H9 (cell line): Measurements from ENCODE around the gene IL2. TPM values are rescaled to one million over a fixed set of nuclear protein-coding genes. Genes with fewer than 3 reads are reported as not detected.

Source experiments
- DNase-seq: peaks from one replicate; pipeline ENCODE4 v3.0.0-alpha.2; 2017
- H2AFZ ChIP-seq: one replicate; pipeline ENCODE4 v1.6.1; 2013; ENCODE audit warnings: mild to moderate bottlenecking, low read length, control low read depth, moderate library complexity
- H2AK5ac ChIP-seq: 2 replicates; pipeline ENCODE4 v1.6.1; 2013; ENCODE audit warnings: low read length, control low read depth, mixed read lengths; ENCODE audit not compliant: insufficient read length
- H2BK120ac ChIP-seq: one replicate; pipeline ENCODE4 v1.6.1; 2013; ENCODE audit warnings: low read depth, mild to moderate bottlenecking, low read length, control low read depth, inconsistent platforms; ENCODE audit not compliant: poor library complexity, severe bottlenecking
- H2BK12ac ChIP-seq: 2 replicates; pipeline ENCODE4 v1.6.1; 2013; ENCODE audit warnings: low read length, control low read depth, mixed read lengths, low read depth; ENCODE audit not compliant: insufficient read length
- H2BK15ac ChIP-seq: 2 replicates; pipeline ENCODE4 v1.6.1; 2013; ENCODE audit warnings: low read depth, low read length, control low read depth
- H2BK20ac ChIP-seq: one replicate; pipeline ENCODE4 v1.6.1; 2013; ENCODE audit warnings: low read depth, mild to moderate bottlenecking, low read length, control low read depth, inconsistent platforms; ENCODE audit not compliant: poor library complexity, severe bottlenecking
- H2BK5ac ChIP-seq: 2 replicates; pipeline ENCODE4 v1.6.1; 2013; ENCODE audit warnings: low read length, control low read depth, mixed read lengths; ENCODE audit not compliant: insufficient read length
- H3K14ac ChIP-seq: 2 replicates; pipeline ENCODE4 v1.6.1; 2013; ENCODE audit warnings: low read length, control low read depth; ENCODE audit not compliant: insufficient read depth
- H3K18ac ChIP-seq: 2 replicates; pipeline ENCODE4 v1.6.1; 2013; ENCODE audit warnings: low read depth, mild to moderate bottlenecking, mixed read lengths, low read length, control low read depth; ENCODE audit not compliant: insufficient read length
- H3K23ac ChIP-seq: 2 replicates; pipeline ENCODE4 v1.6.1; 2013; ENCODE audit warnings: low read length, control low read depth, mixed read lengths, low read depth; ENCODE audit not compliant: insufficient read length
- H3K23me2 ChIP-seq: 2 replicates; pipeline ENCODE4 v1.6.1; 2013; ENCODE audit warnings: low read depth, mild to moderate bottlenecking, mixed read lengths, low read length, control low read depth; ENCODE audit not compliant: insufficient read length, poor library complexity, severe bottlenecking
- H3K27ac ChIP-seq: 2 replicates; pipeline ENCODE4 v1.5.1; 2013; ENCODE audit warnings: low read length, control low read depth, mixed read lengths, low read depth; ENCODE audit not compliant: insufficient read length
- H3K27me3 ChIP-seq: 2 replicates; pipeline ENCODE4 v1.6.1; 2013; ENCODE audit warnings: low read length, control low read depth, inconsistent platforms; ENCODE audit not compliant: insufficient read depth
- H3K4ac ChIP-seq: 2 replicates; pipeline ENCODE4 v1.6.1; 2013; ENCODE audit warnings: low read depth, mild to moderate bottlenecking, control low read depth, inconsistent platforms, low read length, moderate library complexity
- H3K4me1 ChIP-seq: 2 replicates; pipeline ENCODE4 v1.6.1; 2013; ENCODE audit warnings: low read length, control low read depth, inconsistent platforms; ENCODE audit not compliant: insufficient read depth
- H3K4me2 ChIP-seq: 2 replicates; pipeline ENCODE4 v1.6.1; 2013; ENCODE audit warnings: low read length, control low read depth, mixed read lengths; ENCODE audit not compliant: insufficient read length, insufficient read depth
- H3K56ac ChIP-seq: 2 replicates; pipeline ENCODE4 v1.6.1; 2013; ENCODE audit warnings: low read depth, mild to moderate bottlenecking, mixed read lengths, low read length, control low read depth; ENCODE audit not compliant: insufficient read length
- H3K79me1 ChIP-seq: 2 replicates; pipeline ENCODE4 v1.6.1; 2013; ENCODE audit warnings: low read depth, mild to moderate bottlenecking, moderate library complexity, low read length, control low read depth, inconsistent platforms; ENCODE audit not compliant: insufficient read depth, poor library complexity, severe bottlenecking
- H3K79me2 ChIP-seq: 2 replicates; pipeline ENCODE4 v1.6.1; 2013; ENCODE audit warnings: low read length, control low read depth, inconsistent platforms; ENCODE audit not compliant: insufficient read depth
- H3K9ac ChIP-seq: 2 replicates; pipeline ENCODE4 v1.6.1; 2013; ENCODE audit warnings: low read length, control low read depth, mixed read lengths; ENCODE audit not compliant: insufficient read length; ENCODE audit errors: extremely low read depth
- H3K9me3 ChIP-seq: one replicate; pipeline ENCODE4 v1.6.1; 2013; ENCODE audit warnings: low read depth, low read length, inconsistent platforms; ENCODE audit not compliant: control insufficient read depth
- H3T11ph ChIP-seq: one replicate; pipeline ENCODE4 v1.6.1; 2013; ENCODE audit warnings: mild to moderate bottlenecking, low read length, control low read depth, inconsistent platforms
- H4K20me1 ChIP-seq: one replicate; pipeline ENCODE4 v1.6.1; 2013; ENCODE audit not compliant: control insufficient read depth, insufficient read length, insufficient read depth
- H4K5ac ChIP-seq: 2 replicates; pipeline ENCODE4 v1.6.1; 2013; ENCODE audit warnings: low read depth, mild to moderate bottlenecking, mixed read lengths, low read length, control low read depth; ENCODE audit not compliant: insufficient read length
- H4K8ac ChIP-seq: replicated peaks from 2 replicates; pipeline ENCODE4 v1.6.1; 2013; ENCODE audit warnings: low read length, control low read depth, mixed read lengths, low read depth; ENCODE audit not compliant: insufficient read length
- H4K91ac ChIP-seq: 2 replicates; pipeline ENCODE4 v1.6.1; 2013; ENCODE audit warnings: low read depth, mild to moderate bottlenecking, moderate library complexity, mixed read lengths, low read length, control low read depth; ENCODE audit not compliant: insufficient read length
- H3K27ac Mint-ChIP-seq, 3 experiments: 2 replicates in 2 of 3; 3 replicates in 1 of 3; pipeline ENCODE4 v1.8.0; 2020 to 2021; ENCODE audit warnings: mixed read lengths in 3 of 3, mild to moderate bottlenecking in 1 of 3, moderate library complexity in 1 of 3
- H3K27me3 Mint-ChIP-seq: 2 replicates; pipeline ENCODE4 v1.8.0; 2021; ENCODE audit warnings: low read depth, mild to moderate bottlenecking, moderate library complexity, mixed read lengths
- H3K36me3 Mint-ChIP-seq, 3 experiments: 2 replicates in 2 of 3; 3 replicates in 1 of 3; pipeline ENCODE4 v1.8.0; 2020 to 2021; ENCODE audit warnings: low read depth in 3 of 3, mixed read lengths in 3 of 3; ENCODE audit not compliant: insufficient read depth in 1 of 3
- H3K4me1 Mint-ChIP-seq, 2 experiments: 2 replicates each; pipeline ENCODE4 v1.8.0; 2020; ENCODE audit warnings: mixed read lengths in 2 of 2
- H3K4me3 Mint-ChIP-seq, 2 experiments: 2 replicates in 1 of 2; 3 replicates in 1 of 2; pipeline ENCODE4 v1.8.0; 2020 to 2021; ENCODE audit warnings: mild to moderate bottlenecking in 2 of 2, mixed read lengths in 2 of 2, moderate library complexity in 1 of 2
- H3K9me3 Mint-ChIP-seq, 2 experiments: 2 replicates in 1 of 2; 3 replicates in 1 of 2; pipeline ENCODE4 v1.8.0; 2020; ENCODE audit warnings: mild to moderate bottlenecking in 2 of 2, mixed read lengths in 2 of 2, moderate library complexity in 1 of 2
- CTCF ChIP-seq: fragments of 200-600 bp; sonication (generic); conservative IDR thresholded peaks from 3 replicates; pipeline ENCODE4 v1.8.0; 2021; ENCODE audit warnings: antibody characterized with exemption, mild to moderate bottlenecking
- total RNA-seq: library from RNA; stranded (reverse); gene quantifications from 2 replicates; pipeline ENCODE4 v1.2.1, GENCODE V29; 2021

Gene IL2
- total RNA-seq, 1 experiment from 2014 or later, result not detected

- H3K36me3 Mint-ChIP-seq, result peaks cover 5 to 21% (median 9%) of the 10 kb centered on the region in 3 experiments; a peak in 6 of 7 replicates
- no peak overlapping the region for H3K18ac ChIP-seq
Measured at GRCh38 chr4:122489061-122489460, 32.5 kb upstream of the IL2 start.

More at GRCh38 chr4:122489061-122489460, 32.5 kb upstream of the IL2 start:
- H3K79me2 ChIP-seq, result no peaks in the 10 kb centered on the region
- H2AK5ac ChIP-seq, result no peak overlapping the region
- H3K4me3 Mint-ChIP-seq, result no peak overlapping the region
- no peak overlapping the region for H3K27ac ChIP-seq
- H4K8ac ChIP-seq, result no peak overlapping the region
- H3K23ac ChIP-seq, result no peak overlapping the region
- H4K20me1 ChIP-seq, result no peaks in the 10 kb centered on the region
- no peak for TF ChIP-seq CTCF
- no peaks in the 10 kb centered on the region for H3K23me2 ChIP-seq
- no peak overlapping the region for H2BK20ac ChIP-seq
- DNase-seq, result no peak
- H3K14ac ChIP-seq, result no peak overlapping the region
- peaks cover 43 to 48% of the 10 kb centered on the region in 2 experiments for H3K9me3 Mint-ChIP-seq
- no peak overlapping the region for H2BK12ac ChIP-seq
- H3K9ac ChIP-seq, result no peak overlapping the region
- no peak overlapping the region for H3T11ph ChIP-seq
- H4K91ac ChIP-seq, result no peak overlapping the region
- no peak overlapping the region for H3K4me2 ChIP-seq
- no peak overlapping the region for H3K4ac ChIP-seq
- no peak overlapping the region for H2AFZ ChIP-seq
- no peaks in the 10 kb centered on the region for H3K9me3 ChIP-seq
- H3K79me1 ChIP-seq, result no peaks in the 10 kb centered on the region
- H3K56ac ChIP-seq, result no peak overlapping the region
- H3K27me3 Mint-ChIP-seq, result no peaks in the 10 kb centered on the region; the same call in 1 of the 2 replicates
- no peak overlapping the region for H3K27ac Mint-ChIP-seq
- H3K4me1 Mint-ChIP-seq, result no peaks in the 10 kb centered on the region
- H2BK15ac ChIP-seq, result no peak overlapping the region
- H3K27me3 ChIP-seq, result no peaks in the 10 kb centered on the region
- no peak overlapping the region for H4K5ac ChIP-seq
- H3K4me1 ChIP-seq, result no peaks in the 10 kb centered on the region
- H2BK5ac ChIP-seq, result no peak overlapping the region
- no peak overlapping the region for H2BK120ac ChIP-seq
